ELR (cell line): Measurements from ENCODE around the gene CTNNA3.

Experiments
- DNase-seq: peaks from one replicate; pipeline ENCODE4 v3.0.0-alpha.2; 2015; ENCODE audit warnings: low read depth

CTNNA3 gene

DNA sequence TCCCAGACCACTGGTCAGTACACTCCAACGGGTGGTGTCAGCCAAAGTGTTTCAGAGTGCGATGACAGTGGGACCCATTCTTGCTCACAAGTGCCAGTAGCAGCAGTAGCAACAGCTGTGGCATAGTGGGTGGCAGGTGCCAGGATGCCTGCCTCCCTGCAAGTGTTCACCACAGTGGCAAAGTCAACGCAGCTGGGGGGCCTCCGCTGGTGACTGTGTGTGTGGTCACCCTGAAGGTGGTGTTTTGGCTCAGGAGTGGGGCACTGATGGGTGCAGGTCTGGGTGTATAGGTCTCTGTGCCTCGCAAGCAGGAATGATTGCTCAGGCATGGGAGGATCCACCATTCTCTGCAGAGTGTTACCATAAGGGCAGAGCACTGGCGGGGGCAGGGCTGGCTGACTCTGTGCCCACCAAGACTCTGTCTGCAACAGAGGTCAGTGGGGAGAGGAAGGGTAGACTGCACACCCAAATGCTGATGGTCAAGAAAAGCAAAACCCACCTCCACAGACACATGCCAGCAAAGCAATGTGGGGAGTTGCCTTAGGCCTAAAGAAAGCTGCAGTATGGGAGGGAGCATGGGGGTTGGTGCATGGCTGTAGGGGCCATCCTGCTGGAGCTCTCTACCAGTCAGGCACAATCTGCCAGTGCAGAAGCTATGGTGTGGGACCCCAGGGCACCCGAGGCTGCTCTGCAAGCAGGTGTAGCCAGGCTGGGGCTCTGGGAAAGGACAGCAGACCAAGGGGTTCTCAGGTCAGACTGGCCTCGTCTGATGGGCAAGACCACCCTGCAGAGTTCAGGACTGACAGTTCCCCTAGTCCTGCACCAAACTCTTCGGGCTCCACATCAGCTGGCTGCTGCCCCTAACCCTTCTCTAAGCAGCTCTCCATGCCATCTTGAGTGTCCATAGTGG, 368.1 kb downstream of the CTNNA3 start:
- no peak for DNase-seq

DNA sequence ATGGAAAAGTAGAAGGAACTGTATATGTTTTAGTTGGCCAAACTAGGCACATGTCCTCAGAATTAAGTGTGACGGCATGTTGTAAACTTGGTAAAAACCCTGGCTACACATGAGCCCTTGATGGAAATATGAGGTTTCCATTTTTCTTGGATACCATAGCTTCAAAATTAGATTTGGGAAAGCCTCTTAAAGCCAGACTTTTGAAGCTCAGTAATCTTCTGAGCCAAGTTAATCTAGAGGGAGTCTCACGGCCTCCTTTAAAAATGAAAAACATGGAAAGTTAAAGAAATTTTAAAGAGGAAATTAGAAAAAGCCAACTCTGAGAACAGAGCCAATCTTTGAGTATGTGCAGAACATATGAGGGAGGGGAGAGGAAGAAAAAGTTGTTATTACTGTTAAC, 376.0 kb downstream of the CTNNA3 start:
- DNase-seq, result no peak

DNA sequence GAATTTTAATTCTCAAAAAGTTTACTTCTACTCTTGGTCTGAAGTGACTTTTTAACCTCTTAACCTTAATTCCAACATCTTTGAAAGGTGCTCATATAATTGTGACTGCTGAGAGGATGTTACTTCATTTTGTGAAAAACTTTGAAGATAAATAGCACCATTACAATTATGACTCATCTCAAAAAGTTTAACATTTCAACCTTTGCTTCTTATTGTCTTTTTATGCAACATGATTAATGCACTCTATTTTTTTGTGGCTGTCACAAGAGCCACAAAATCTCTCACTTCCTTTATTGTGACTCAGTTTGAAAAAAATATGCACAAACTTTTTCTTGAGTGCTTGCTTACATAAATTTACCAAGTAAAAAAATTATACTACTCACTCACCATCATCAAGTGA, 387.1 kb downstream of the CTNNA3 start:
- DNase-seq, result no peak

DNA sequence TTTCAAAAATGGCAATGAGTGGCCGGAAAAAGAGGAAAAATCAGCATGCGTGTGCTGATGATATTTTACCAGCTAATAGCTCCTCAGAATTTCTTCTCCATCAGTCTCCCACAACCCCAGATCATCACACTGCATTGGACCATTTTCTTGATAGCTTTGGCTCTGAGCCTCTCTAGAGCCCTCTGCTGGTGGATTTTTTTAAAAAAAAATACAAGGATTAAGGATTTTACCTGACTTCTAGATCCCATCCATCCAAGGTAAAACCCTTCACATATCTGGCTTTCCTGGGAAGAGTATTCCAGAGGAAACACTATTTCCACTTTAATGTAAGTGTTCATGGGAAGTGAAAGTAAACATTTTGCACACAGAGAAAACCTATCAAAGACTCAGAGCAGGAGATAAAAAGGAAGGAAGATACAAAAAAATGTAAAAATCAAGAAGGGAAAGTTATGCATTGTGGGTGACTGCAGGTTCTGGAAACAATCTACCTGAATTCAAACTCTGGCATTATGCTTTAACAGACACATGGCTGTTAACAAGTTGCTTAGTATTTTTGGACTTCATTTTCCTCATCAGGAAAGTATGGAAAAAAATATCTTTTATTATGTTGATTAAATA, 389.3 kb downstream of the CTNNA3 start:
- DNase-seq, result peak; percentile 24

DNA sequence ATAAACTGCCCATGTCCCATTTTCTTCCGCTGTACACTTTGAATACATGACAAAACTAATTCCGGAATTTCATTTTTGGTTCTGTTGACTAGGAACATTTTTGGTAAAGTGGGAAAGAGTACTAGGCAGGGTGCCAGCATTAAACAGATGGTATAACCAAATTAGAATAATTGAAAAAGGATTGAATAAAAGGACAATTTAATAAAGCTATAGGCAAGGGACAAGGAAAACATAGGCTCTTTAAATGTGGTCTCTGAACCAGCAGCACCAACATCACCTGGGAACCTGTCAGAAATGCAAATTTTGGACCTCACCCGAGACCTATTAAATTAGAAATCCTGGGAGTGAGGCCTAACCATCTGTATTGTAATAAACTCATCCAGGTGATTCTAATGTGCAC, 393.3 kb downstream of the CTNNA3 start:
- DNase-seq, result no peak

DNA sequence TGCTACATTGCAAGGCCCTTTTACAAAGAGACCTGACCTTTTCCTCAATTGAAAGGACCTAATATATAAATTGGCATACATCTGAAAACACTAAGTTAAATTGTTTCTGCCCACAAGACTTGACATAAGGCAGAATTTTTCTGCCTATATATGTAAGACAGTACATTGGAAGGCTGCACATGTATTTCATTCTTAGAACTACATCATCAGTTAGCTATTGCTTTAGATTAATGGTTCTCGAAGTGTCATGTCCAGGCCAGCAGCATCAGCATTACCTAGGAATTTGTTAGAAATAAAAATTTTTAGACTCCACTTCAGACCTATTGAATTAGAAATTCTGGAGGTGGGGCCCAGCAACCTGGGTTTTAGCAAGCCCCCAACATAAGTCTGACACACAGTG, 396.2 kb downstream of the CTNNA3 start:
- DNase-seq, result no peak

DNA sequence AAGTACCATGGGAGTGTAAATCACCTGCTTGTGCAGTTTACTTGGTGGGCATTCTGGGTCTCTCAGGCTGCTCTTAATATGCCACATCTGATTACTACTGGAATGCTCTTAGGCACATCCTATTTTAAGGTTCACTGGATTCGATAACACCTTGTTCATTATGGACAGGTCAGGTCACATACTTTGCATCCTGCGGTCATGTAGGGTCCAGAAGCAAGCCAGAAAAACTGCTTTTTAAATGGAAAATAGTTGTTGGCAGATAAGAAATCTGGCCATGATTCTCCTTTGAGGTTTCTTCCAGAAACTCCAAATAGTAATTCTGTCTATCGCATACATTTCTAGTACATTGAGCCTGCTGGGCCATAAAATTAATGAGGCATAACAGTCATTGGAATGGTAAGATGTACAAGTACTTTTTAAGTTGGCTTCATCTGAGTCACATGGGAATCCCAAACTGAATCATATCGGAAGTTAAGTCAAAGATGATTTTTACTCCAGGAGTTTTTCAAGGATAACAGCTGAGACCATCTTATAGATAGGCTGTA, 398.3 kb downstream of the CTNNA3 start:
- DNase-seq, result no peak

DNA sequence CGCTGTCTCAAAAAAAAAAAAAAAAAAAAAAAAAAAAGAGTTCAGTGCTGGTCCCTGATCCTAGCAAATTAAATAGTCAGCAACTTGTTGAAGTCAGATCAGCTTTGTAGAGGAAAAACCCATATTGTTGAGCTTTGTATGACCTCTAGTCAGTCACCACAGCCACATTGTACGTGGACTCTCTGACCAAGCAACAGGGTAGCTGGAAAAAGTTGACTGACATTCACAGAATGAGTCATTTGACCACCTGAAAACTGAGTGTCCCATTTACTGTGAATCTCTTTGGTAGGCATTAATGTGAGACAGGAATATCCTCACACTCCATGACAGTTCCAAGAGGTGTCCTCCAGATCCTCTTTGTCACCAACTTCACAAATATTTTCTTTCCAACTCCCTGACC, 399.1 kb downstream of the CTNNA3 start:
- no peak for DNase-seq

DNA sequence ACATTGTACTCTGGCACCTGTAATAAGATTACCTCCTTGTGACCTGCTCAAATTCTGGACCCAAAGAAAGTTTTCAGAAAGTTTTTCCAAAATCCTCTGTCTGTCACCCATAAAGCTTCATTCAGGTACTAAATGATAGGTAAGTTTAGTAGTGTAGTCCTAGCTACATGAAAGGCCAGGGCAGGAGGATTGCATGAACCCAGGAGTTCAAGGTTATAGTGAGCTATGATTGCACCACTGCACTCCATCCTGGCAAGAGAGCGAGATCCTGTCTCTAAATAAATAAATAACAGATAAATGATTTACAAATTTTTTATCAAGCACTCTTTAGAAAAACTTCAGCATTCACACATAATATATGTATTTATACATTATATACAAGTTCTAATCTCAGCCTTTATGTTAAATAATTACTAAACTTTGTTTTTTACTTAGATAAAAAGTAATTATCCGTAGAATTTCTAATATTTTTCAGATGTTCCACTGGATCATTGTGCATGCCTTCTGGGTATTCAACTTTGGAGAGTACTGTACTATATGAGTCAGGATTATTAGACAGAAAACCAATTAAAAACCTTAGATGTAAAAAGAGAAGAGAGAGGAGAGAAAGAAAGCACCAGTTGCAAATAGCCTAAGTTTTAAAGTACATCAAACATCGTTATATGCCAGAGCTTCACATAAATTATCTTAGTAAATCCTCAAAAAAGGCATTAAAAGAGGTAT, 407.1 kb downstream of the CTNNA3 start:
- no peak for DNase-seq

DNA sequence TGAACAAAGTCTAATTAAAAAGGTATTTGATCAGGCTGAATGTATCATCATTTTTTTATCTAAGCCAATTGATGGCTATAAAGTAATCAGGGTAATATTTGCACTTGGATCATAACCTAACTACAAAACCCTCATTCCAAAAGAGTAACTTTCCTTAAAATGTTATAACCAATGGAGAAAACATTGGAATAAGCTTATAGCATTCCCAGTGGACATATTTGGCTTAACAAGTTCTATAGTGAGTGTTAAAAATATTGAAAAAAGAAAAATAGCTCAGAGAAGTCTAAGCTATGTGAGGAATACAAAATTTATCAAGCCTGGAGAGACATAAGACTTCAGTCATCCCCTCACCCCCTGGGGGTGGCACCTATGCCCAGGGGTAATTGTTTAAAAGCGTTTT, 411.4 kb downstream of the CTNNA3 start:
- DNase-seq, result no peak

DNA sequence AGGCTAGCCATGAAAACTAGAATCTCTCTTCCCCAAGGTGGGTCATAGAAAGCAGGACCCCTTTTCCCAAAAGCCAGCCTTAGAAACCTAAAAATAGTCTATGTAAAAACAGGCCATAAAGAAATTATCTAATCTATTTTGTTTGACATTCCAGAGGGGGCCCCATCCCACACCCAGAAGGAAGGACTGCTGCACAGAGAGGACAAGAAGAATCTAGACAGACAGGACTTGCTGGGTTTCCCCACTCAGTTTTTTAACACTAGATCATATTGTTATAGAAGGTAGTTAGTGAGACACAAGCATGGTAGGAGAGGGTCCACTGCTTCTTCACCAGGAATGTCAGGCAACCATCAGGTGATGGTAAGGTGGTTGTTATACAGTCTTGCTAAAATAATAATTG, 413.1 kb downstream of the CTNNA3 start:
- DNase-seq, result no peak

DNA sequence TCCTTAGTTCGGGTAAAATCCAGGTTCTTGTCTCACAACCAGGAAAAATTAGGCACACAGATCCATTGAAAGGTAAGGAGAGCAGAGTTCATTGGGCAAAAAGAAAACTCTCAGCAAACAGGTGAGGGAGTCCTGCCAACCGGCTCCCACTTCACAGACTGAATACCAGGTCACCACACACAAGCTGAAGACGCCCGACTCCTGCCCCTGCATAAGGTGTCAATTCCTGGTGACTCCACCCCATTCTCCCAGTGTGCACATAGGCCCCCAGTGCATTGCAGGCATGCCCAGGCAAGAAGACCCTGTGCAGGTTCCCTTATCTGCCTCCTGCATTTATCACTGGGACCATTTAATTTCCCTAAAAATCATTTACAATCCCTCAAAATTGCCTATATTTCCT, 415.6 kb downstream of the CTNNA3 start:
- DNase-seq, result no peak

DNA sequence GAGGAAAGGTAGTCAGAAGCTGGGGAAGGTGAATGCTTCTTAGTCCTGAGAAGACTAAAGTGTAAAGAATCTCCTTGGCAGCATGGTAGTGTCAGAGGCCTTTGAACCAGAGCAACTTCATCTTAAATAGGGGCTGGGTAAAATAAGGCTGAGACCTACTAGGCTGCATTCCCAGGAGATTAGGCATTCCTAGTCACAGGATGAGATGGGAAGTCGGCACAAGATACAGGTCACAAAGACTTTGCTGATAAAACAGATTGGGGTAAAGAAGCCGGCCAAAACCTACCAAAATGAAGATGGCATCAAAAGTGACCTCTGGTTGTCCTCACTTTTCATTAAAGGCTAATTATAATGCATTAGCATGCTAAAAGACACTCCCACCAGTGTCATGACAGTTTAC, 418.6 kb downstream of the CTNNA3 start:
- no peak for DNase-seq

DNA sequence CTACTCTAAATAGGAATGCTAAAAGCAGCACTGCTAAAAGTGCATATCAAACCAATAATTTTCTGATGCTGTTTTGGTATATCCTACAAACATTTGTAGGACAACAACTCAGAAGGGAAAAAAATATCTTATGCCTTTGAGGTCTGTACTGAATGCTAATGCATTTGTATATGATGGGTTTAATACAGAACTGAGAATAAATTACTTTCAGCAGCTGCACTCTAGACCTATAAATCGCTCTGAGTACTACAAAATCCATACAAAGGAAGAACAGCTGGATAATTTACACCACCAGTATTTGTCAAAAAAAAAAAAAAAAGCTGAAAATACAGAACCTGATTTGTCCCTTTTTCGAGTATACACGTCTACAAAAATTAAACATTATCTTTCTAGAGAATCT, 426.2 kb downstream of the CTNNA3 start:
- no peak for DNase-seq

DNA sequence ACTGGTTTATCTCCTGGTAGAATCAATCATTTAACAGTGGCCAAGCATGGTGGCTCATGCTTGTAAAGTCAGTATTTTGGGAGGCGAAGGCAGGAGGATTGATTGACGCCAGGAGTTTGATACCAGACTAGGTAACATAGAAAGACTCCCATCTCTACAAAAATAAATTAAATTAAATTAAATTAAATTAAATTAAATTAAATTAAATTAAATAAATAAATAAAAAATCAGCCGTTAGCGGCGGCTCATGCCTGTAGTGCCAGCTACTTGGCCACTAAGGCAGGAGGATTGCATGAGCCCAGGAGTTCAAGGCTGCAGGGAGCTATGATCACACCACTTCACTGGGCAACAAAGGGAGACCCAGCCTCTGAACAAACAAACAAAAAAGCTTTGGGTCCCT, 427.8 kb downstream of the CTNNA3 start:
- no peak for DNase-seq

DNA sequence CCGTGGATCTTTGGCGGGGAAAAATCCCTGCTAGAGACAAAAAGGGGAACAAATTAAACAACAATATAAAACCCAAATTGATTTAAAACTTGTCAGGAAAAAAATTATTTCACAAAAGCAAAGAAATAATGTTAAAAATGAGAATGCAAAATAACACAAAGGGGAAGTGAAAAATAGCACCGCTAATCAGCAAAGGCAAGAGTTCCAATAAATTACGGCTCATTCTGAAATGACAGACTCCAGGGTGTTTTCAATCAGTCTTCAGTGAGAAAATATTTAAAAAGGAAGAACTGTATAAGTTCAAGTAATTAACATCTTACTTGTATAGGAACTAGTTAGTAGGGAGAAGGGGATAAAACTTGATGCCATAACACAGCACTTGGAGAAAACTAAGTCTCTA, 433.3 kb downstream of the CTNNA3 start:
- no peak for DNase-seq

DNA sequence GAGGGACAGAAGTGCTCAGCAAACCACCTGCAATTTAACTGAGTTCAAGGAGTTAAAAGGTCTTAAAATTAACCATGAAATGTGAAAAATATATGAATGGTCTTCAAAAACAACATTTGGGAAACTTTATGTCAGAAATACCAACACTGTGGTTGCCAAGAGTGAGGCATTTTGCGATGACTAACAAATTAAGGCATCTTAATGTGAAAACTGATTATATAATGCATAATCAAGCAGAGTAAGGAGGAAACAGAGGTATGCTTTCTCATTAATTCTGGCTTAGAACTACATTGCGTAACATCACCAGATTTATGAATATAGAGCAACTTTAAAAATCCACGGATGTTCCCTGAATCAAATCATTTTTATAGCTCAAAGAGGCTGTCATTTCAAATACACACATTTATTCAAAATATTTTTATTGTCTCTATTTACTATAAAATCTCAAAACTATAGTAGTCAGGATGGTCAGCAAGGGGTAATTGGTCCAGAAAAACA, 434.6 kb downstream of the CTNNA3 start:
- DNase-seq, result no peak

DNA sequence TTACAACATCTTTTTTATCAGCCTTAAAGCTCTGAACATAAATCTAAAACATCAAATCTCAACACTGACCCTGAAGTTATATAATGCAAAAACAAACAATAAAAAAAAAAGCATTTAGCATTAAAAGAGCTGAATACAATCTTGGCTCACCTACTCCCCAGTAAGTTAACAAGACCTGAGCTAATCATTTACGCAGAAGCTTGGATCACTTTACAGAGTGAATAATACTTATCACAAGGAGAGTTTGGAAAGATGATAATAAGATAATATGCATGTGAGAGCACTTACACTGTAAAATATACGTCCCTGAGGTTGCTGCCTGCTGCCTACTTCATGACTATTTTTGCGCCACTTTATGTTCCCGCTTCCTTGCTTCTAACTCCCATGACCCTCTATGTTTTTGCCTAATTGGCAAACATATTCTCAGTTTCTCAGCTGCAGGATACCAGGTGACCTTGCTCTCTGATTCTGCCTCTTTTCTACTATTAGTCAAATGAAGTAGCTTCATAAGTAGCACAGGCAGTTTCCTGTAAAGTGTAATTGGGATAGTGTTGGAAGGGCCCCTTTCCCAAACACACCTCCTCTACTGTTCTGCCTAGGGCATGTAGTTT, 436.6 kb downstream of the CTNNA3 start:
- no peak for DNase-seq

DNA sequence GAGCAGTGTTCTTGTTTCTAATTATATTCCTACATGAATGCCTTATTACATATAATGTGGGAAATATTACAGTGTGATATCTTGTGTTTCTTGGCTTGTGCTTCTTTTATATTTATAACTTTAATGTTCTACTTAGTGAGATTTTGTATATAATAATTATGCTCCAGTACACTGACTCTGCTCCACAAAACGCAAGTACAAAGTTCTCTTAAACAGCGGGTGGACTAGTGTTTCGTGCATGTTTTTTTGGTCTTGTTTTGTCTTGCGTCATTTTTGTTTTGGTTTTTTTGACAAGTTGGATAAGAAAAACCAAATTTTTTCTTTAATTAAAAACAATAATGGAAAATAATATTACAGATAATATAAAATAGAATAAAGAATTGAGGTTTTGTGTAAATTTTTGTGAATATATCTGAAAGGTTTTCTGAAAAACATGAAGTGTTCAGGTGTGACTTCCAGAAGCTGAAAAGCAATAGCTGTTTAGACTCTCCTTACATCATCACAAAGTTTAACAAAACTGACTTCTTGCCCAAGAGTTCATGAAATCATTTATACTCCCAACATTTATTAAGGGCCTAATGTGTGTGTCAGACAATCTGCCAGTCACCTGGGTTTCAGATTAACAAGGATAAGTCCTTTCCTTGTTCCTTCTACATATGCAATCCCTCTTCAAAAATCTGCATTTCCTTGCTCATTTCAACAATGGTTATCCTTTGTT, 438.4 kb downstream of the CTNNA3 start:
- no peak for DNase-seq

DNA sequence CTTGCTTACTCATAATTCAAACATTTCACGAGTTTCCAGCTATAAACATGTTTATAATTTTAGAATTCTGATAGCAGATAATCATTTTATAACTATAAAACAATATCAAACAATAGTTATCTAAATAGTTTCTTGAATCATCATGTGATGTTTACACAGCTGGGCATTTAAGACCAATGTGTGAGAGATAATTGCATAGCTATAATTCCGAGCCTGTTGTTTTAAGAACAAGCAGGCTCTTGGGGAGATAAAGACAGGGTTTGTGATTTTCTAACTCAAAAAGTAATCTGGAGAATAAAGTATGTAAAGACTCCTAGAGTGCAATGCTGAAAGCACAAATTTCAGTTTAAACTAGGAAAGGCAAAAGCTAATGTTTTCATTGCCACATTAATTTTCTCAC, 439.0 kb downstream of the CTNNA3 start:
- DNase-seq, result no peak

DNA sequence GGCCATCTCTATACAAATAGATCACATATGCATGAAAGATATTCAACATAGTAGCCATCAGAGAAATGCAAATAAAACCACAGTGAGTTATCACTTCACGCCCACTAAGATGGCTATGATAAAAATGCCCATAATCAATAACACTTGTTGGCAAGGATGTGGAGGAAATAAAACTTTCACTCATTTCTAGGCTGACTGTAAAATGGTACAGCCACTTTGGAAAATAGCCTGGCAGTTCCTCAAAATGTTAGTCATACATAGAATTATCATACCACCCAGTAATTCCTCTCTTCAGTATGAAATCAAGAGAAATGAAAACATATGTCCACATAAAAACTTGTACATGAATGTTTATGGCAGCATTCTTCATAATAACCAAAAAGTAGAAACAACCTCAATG, 445.3 kb downstream of the CTNNA3 start:
- no peak for DNase-seq
